Subcutaneous abdominal adipose tissue (tissue), 5 donors: Measurements from ENCODE around the gene AIRE.

Experiments
- H3K27ac ChIP-seq: one replicate; pipeline ENCODE4 v1.7.0; 2013; ENCODE audit warnings: low read depth, mild to moderate bottlenecking, inconsistent platforms, low read length, moderate library complexity
- H3K27me3 ChIP-seq, 5 donors: one replicate each; pipeline ENCODE4 v1.7.0; 2013; ENCODE audit warnings: low read length in 5 of 5, inconsistent platforms in 1 of 5; ENCODE audit not compliant: control insufficient read depth in 5 of 5, insufficient read depth in 4 of 5
- H3K36me3 ChIP-seq, 5 donors: one replicate each; pipeline ENCODE4 v1.7.0; 2013; ENCODE audit warnings: low read length in 5 of 5; ENCODE audit not compliant: control insufficient read depth in 5 of 5, insufficient read depth in 5 of 5
- H3K4me1 ChIP-seq, 5 donors: one replicate each; pipeline ENCODE4 v1.7.0; 2013; ENCODE audit warnings: low read length in 5 of 5, mild to moderate bottlenecking in 3 of 5, moderate library complexity in 1 of 5; ENCODE audit not compliant: control insufficient read depth in 5 of 5, insufficient read depth in 5 of 5
- H3K4me3 ChIP-seq, 5 donors: one replicate each; pipeline ENCODE4 v1.7.0; 2013; ENCODE audit warnings: low read length in 5 of 5, low read depth in 1 of 5
- H3K9ac ChIP-seq, 5 donors: one replicate each; pipeline ENCODE4 v1.7.0; 2013; ENCODE audit warnings: low read length in 5 of 5, mild to moderate bottlenecking in 4 of 5, moderate library complexity in 3 of 5
- H3K9me3 ChIP-seq, 5 donors: one replicate each; pipeline ENCODE4 v1.7.0; 2013; ENCODE audit warnings: low read length in 5 of 5; ENCODE audit not compliant: control insufficient read depth in 5 of 5
- donor health status: healthy.
- donor health status: healthy.
- donor health status: healthy.
- donor health status: healthy.
- donor health status: healthy.

AIRE gene

DNA sequence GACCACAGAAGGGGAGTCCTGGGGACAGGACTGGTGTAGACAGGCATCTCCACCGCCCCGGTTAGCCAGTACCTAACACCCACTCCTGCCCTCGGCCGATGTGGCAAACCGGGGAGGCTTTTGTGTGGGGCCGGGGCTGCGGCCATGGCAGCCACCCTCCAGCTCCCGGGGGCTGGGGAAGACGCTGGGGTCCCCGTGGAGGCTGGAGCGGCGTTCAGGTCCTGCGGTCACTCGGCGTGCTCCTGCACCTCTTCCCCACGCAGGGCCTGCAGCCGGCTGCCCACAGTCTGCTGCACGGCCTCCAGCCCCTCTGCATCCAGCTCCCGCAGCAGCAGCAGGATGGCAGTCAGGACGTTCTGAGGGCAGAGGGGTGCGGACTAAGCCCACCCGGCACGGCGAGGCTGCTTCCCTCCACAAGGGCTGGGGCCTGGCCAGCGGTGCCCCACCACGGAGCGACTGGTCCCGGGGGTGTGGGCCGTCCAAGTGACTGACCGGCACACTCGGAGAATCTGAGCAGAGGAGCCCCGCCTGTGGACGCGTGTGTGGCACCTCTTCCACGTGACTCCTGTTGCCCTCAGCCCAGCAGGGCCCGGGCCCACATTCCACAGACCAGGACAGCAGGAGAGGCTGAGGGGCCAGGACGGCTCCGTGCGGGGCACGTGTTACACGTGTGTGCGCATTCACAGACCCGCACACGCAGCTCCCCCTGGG is 44.5 kb downstream of the AIRE start:
- Histone ChIP-seq H3K36me3 (peaks cover 0 to 66% (median 39%) of the 10 kb centered on the region in 5 donors), H3K27ac (no peak overlapping the region), H3K27me3 (no peaks in the 10 kb centered on the region), H3K4me3 (no peak overlapping the region), H3K4me1 (peaks cover 0 to 25% (median 6%) of the 10 kb centered on the region in 5 donors), H3K9ac (no peak overlapping the region), H3K9me3 (no peaks in the 10 kb centered on the region)

DNA sequence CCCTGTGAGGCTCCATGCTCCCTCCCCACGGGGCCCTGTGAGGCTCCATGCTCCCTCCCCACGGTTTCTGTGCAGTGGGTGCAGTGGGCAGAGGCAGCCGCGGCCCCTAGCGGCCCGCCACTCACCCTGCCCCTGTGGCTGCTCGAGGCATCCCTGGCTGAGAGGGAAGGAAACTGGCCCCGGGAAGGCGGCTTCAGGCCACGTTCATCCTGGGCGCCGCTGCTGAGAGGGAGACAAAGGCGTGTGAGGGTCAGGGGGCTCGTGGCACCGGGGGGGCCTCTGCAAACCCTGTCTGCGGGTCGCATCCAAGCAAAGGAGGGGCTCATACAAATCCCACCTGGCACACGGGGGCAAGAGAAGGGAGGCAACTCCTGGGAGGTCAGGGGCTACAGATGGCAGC is 45.0 kb downstream of the AIRE start:
- H3K27ac ChIP-seq, result no peak overlapping the region
- peaks cover 0 to 25% (median 6%) of the 10 kb centered on the region in 5 donors for H3K4me1 ChIP-seq
- H3K4me3 ChIP-seq, result no peak overlapping the region
- H3K27me3 ChIP-seq, result no peaks in the 10 kb centered on the region
- no peaks in the 10 kb centered on the region for H3K9me3 ChIP-seq
- H3K36me3 ChIP-seq, result peaks cover 0 to 66% (median 39%) of the 10 kb centered on the region in 5 donors
- H3K9ac ChIP-seq, result no peak overlapping the region

DNA sequence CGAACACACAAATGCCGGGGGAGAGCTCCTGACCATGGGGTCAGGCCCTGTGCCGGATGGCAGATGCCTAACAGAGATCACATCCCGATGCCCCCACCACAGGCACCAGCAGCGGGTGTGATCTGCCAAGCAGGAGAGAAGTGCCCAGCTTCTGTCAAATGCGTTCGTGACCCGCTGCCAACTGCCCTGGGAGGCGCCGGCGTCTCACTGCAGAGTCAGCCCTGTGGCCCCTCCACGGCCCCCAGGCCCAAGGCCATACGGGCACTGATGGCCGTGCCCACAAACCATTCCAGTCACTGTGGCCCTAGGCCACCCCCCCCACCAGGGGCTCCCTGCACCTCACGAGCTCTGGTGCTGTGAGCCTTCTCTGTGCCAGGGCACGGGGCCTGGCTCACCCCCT is 45.5 kb downstream of the AIRE start:
- Histone ChIP-seq H3K9ac (no peak overlapping the region), H3K4me3 (no peak overlapping the region), H3K4me1 (peaks cover 0 to 25% (median 6%) of the 10 kb centered on the region in 5 donors), H3K9me3 (no peaks in the 10 kb centered on the region), H3K36me3 (peaks cover 0 to 65% (median 37%) of the 10 kb centered on the region in 5 donors), H3K27ac (no peak overlapping the region), H3K27me3 (no peaks in the 10 kb centered on the region)

DNA sequence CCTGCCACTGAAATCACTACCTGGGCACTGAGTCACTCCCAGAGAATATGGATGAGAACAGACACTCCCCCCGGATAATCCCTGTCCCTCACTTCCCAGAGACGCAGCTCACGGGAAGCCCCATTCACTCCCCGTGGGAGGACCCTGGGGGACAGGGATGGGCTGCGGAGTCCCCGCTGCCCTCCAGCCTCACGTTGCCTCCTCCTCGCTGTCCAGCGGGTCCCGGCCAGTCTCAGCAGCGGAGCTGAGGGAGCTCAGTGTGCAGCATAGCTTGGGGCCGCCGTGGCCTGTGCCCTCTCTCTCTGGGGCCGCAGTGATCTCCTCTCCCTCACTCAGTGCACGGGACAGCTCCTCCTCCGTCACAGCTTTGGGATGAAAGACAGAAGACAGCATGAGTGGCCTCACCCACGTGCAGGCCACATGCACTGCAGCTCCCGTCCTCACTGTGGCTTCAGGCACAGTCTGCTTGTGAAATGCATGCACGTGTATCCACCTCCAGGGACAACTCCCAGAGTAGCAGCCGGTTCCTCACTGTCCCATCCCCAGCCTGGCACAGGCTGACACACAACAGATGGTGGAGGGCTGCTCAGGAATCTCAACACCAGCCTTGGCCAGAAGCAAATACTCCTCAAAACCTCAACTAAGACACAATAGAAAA is 46.1 kb downstream of the AIRE start:
- Histone ChIP-seq H3K9ac (no peak overlapping the region), H3K4me3 (no peak overlapping the region), H3K36me3 (peaks cover 0 to 63% (median 37%) of the 10 kb centered on the region in 5 donors), H3K4me1 (peaks cover 0 to 25% (median 6%) of the 10 kb centered on the region in 5 donors), H3K9me3 (no peaks in the 10 kb centered on the region), H3K27me3 (no peaks in the 10 kb centered on the region), H3K27ac (no peak overlapping the region)

DNA sequence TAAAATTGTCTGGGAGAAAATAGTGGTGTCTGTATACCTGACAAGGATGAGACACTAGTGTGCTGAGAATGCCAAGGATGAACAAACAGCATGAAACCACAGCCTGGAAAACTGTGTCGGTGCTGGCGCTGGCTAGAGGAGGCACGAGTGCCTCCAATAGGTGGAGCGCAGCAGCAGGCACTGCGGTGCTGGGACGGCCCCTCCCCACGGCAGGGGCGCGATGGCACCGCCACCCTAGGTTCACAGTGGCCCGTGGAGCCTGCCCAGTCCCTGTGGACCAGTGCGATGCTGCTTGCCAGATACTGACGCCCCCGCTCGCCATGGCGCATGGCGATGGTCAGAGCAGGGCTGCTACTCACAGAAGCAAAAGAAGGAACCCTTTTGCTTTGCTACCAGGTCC is 46.7 kb downstream of the AIRE start:
- peaks cover 0 to 29% (median 9%) of the 10 kb centered on the region in 5 donors for H3K4me1 ChIP-seq
- no peak overlapping the region for H3K27ac ChIP-seq
- peaks cover 0 to 60% (median 31%) of the 10 kb centered on the region in 5 donors for H3K36me3 ChIP-seq
- H3K4me3 ChIP-seq, result no peak overlapping the region
- H3K9ac ChIP-seq, result no peak overlapping the region
- no peaks in the 10 kb centered on the region for H3K9me3 ChIP-seq
- no peaks in the 10 kb centered on the region for H3K27me3 ChIP-seq

DNA sequence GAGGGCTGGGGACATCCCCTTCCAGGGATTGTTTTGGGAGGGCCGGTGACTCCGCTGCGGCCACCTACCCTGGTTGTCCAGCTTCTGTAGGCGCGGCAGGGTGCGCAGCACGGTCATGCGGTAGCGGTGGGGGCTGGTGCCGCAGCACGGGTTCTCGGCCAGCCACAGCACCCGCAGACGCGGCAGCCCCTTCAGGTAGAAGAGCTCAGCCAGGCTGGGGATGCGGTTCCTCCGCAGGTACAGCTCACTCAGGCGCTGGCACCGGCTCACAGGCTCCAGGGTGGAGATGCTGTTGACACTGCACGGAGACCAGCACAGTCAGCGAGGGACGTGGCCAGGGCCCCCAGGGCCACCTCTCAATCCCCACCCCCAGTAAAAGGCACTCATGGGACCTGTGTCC is 47.3 kb downstream of the AIRE start:
- H3K27me3 ChIP-seq, result no peaks in the 10 kb centered on the region
- no peak overlapping the region for H3K9ac ChIP-seq
- no peaks in the 10 kb centered on the region for H3K9me3 ChIP-seq
- peaks cover 0 to 54% (median 26%) of the 10 kb centered on the region in 5 donors for H3K36me3 ChIP-seq
- H3K4me3 ChIP-seq, result no peak overlapping the region
- H3K4me1 ChIP-seq, result peaks cover 0 to 35% (median 14%) of the 10 kb centered on the region in 5 donors
- H3K27ac ChIP-seq, result no peak overlapping the region

DNA sequence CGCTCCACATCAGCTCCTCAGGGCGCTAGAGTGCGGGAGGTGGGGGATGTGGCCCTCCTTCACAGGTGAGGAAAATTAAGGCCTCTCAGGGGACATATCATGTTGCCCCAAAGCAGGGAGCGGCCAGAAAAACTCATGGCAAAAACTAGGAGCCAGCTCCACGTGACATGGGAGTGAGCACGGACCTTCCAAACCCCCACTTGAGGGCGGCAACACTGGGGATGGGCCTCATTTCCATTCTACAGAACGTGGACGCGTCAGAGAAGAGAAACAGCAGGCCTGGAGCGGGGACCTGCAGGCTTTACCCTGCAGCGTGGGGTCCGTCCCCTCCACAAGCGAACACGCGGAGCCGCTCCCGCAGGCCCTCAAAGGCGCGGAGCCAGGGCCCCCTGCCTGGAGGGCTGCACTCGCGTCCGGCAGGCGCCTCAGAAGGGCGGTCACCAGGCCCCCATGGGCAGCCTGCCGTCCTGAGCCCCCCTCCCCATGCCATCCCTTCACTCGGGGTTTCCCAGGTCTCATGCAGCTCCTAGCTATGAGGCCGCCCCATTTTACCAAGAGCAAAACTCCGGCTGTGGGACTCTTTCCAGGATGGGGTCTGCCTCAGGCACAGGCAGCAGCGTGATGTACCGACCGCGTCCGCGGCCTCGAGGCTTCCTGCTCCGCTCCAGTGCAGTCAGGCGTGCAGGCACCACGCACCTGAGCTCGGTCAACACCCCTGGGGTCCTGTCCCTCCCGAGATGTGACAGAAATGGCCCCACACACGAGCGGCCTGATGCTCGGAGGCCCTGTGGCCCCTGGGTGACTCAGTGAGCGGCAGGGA is 48.0 kb downstream of the AIRE start:
- Histone ChIP-seq H3K9me3 (no peaks in the 10 kb centered on the region), H3K36me3 (peaks cover 0 to 54% (median 26%) of the 10 kb centered on the region in 5 donors), H3K9ac (no peak overlapping the region), H3K27me3 (no peaks in the 10 kb centered on the region), H3K4me3 (no peak overlapping the region), H3K27ac (no peak overlapping the region), H3K4me1 (peaks cover 0 to 40% (median 19%) of the 10 kb centered on the region in 5 donors)

DNA sequence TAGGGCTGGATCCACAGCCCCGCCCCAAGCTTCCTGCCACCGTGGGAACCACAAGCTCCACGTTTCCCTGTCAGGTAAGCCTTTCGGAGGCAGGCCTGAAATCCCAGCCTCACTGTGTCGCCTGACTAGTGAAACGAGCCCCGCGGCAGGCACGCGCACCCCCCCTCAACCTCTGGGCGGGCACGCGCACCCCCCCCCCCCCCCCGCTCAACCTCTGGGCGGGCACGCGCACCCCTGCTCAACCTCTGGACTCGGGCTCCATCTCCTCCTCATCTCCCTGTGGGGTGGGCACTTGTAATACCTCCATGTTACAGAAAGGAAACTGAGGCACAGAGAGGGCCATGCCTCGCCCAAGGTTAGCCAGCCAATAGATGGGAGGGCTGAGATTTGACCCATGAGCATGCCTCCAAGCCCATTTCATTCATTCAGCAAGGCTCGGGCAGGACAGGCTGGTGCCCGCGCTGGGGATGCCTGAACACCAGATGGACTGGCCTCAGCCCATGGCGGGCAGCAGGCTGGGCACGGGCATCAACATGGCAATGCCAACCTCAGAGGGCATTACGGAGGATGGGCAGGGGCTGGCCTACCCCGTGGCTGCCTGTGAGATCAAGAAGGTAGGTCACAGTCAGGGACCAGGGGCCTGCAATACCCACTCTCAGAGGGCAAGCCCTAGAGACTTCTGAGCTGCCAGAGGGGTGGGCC is 48.8 kb downstream of the AIRE start:
- Histone ChIP-seq H3K4me1 (peaks cover 0 to 40% (median 20%) of the 10 kb centered on the region in 5 donors), H3K36me3 (peaks cover 0 to 54% (median 26%) of the 10 kb centered on the region in 5 donors), H3K9me3 (no peaks in the 10 kb centered on the region), H3K4me3 (no peak overlapping the region), H3K9ac (no peak overlapping the region), H3K27ac (no peak overlapping the region), H3K27me3 (no peaks in the 10 kb centered on the region)

DNA sequence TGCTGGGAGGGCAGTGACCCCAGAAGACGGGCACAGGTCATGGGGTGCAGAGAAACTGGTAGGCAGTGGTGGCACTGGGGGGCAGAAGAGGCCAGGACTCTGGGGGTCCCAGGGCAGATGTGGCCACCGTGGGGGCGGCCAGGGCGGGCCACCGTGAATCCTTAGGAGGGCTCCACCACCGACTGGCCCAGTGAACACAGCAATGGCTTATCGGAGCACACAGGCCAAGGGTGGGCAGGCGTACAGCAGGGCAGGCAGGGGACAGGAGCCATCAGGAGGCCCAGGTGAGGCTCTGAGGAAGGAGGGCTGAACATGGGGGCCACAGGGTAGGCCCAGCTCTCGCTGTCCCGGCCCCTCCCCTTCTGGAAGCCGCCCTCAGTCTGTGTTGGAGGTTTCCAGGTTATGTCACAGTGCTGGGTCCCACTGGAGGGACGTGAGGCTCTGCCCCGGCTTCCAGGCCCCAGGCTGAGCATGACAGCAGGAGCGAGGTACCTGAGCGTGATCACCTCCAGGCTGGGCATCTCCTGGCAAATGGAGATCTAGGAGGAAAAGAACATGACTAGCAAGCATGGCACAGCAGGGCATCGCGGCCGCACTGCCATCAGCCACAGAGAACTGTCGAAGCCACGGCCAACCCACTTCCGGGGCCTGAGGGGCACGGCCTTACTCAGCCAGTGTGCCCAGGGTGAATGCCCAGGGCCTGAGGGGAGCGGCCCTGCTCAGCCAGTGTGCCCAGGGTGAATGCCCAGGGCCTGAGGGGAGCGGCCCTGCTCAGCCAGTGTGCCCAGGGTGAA is 49.8 kb downstream of the AIRE start:
- H3K9ac ChIP-seq, result no peak overlapping the region
- no peaks in the 10 kb centered on the region for H3K27me3 ChIP-seq
- H3K4me1 ChIP-seq, result peaks cover 2 to 45% (median 26%) of the 10 kb centered on the region in 5 donors
- no peak overlapping the region for H3K27ac ChIP-seq
- H3K9me3 ChIP-seq, result no peaks in the 10 kb centered on the region
- H3K4me3 ChIP-seq, result no peak overlapping the region
- peaks cover 0 to 51% (median 26%) of the 10 kb centered on the region in 5 donors for H3K36me3 ChIP-seq
